Adrenal gland (tissue), 5 donors: Measurements from ENCODE around the gene TRIM73.
"Not testable (repeated sequence)": the region's sequence is repeated elsewhere in the genome, so short reads cannot be mapped to it uniquely, and the experiment has no call there.

Experiments used
- POLR2A ChIP-seq, 2 donors: fragments of 450-650 bp; IDR thresholded peaks; one replicate each; pipeline ENCODE4 v1.6.1; 2017; ENCODE audit warnings: antibody characterized with exemption in 2 of 2, mild to moderate bottlenecking in 2 of 2, moderate library complexity in 1 of 2
- TF ChIP-seq, protein P1 (sequence below), 6 experiments: fragments of 450-650 bp in 4 of 6; fragments of 200-600 bp in 2 of 6; sonication (generic) in 1 of 6; IDR thresholded peaks; 1 replicate in 5 of 6; 2 replicates in 1 of 6; pipeline versions ENCODE4 v1.5.1 to v1.8.0; 2016 to 2021; ENCODE audit warnings: antibody characterized with exemption in 6 of 6, mild to moderate bottlenecking in 2 of 6, moderate library complexity in 1 of 6
- donor health status: DM: no; HTN: no; CAD: no.

DNA sequence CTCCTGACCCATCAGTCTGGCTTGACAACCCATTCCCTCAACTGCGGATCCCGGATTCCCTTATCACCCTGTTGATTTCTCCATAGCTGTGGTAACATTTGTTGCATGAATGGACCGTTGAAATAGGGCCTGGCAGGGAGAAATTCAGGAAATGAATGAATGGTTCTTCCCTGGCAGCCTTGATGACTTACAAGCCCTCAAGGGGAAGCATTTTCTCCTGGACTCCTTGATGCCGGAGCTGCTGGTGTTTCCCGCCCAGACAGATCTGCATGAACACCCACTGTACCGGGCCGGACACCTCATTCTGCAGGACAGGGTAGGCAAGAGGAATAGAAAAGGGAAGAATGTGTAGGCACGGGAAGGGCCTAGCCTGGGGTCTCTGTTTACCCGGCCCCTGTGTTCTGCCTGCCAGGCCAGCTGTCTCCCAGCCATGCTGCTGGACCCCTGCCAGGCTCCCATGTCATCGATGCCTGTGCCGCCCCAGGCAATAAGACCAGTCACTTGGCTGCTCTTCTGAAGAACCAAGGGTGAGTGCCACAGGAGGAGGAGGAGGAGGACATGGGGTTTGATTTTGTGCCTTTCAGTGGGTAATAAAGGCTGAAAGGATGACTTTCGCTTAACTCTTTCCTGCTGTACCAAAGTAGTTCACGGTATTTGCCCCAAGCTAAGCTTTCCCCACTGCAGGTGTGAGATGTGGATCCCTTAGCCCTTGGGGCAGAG lies 19.4 kb downstream of the TRIM73 start:
- TF ChIP-seq, protein P1, sequence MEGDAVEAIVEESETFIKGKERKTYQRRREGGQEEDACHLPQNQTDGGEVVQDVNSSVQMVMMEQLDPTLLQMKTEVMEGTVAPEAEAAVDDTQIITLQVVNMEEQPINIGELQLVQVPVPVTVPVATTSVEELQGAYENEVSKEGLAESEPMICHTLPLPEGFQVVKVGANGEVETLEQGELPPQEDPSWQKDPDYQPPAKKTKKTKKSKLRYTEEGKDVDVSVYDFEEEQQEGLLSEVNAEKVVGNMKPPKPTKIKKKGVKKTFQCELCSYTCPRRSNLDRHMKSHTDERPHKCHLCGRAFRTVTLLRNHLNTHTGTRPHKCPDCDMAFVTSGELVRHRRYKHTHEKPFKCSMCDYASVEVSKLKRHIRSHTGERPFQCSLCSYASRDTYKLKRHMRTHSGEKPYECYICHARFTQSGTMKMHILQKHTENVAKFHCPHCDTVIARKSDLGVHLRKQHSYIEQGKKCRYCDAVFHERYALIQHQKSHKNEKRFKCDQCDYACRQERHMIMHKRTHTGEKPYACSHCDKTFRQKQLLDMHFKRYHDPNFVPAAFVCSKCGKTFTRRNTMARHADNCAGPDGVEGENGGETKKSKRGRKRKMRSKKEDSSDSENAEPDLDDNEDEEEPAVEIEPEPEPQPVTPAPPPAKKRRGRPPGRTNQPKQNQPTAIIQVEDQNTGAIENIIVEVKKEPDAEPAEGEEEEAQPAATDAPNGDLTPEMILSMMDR (IDR thresholded peaks at IDR 0.05): not testable (repeated sequence)
- TF ChIP-seq POLR2A (IDR thresholded peaks at IDR 0.05): peak in 1 of 2 donors; percentile 41
